Activated CD4-positive, alpha-beta T cell treated with anti-CD3 and anti-CD28 coated beads, Interleukin-2, amount 50 U/mL, for 1 hour (primary cell): Measurements from ENCODE around the gene POP7.

Source experiments
- DNase-seq: peaks from one replicate; pipeline ENCODE4 v3.0.0-alpha.2; 2020

Gene POP7

DNA sequence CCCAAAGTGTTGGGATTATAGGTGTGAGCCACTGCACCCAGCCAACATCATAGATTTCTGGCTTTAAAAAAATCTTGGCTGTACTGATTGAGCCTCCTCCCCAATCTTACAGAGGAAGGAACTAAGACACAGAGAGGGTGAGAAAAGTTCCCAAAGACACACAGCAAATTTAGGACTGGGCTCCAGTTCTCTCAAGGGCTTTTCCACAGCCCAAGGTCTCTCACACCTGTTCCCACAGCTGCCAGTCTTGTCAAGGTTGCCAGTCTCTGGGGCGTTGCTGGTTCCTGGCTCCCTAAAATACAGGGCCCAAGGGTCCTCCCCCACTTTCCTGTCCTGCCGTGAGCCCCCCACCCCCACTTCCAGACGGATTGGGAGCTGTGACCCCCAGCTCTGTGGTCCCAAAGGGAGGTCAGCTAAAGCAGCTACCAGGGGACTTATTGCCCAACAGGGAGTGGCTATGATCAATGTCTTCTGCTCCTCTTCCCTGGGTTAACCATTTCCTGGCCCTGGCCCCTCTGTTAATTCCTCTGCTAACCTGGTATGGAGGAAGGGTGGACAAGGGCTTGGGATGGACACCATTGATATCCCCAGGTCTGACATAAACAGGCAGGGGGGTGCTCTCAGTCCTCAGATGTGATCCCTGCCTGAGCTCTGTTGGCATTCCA, 24.3 kb downstream of the POP7 start:
- no peak for DNase-seq

- no peak for DNase-seq
Measured at GRCh38 chr7:100731937-100732636, 26.2 kb downstream of the POP7 start.

DNA sequence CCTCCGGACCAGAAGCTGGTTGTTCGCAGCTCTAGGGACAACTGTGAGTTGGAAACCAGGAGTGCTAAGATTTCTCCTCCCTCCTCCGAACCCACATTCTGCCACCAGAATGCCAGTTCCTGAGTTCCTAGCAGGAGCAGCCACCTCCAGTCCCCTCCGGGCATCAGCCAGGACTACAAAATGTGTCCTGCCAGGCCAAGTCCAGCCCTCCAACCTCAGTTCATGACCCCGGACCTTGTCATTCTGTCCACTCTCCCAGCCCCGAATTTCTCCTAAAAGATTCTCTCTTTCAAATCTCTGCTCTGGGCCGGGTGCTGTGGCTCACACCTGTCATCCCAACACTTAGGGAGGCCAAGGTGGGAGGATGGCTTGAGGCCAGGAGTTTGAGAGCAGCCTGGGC, 29.8 kb downstream of the POP7 start:
- no peak for DNase-seq

DNA sequence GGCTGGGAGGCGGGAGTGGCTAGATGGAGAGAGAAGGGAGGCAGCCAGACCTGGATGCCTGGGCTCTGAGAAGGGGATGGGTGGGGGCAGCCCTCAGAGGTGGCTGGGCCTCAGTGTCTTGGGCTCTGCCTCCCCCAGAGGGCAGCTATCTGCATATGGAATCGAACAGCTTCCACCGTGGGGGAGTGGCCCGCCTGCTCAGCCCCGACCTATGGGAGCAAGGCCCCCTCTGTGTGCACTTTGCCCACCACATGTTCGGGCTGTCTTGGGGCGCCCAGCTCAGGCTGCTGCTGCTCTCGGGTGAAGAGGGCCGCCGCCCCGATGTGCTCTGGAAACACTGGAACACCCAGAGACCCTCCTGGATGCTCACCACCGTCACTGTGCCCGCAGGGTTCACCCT, 30.8 kb downstream of the POP7 start:
- no peak for DNase-seq

- no peak for DNase-seq
Measured at GRCh38 chr7:100739934-100740333, 34.0 kb downstream of the POP7 start.

DNA sequence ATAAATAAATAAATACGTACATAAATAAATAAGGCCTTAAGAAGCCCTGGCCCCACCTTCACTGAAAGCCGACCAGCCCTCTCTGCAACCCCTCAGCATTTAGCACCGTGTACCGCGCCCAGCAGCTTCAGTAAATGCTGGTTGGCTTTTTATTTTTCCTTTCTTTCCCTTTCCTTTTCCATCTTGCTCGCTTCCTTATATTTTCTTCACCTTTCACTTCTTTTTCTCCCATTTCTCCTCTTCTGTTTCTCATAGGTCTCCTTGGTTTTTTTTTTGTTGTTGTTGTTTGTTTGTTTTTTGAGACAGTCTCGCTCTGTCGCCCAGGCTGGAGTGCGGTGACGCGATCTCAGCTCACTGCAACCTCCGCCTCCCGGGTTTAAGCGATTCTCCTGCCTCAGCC, 38.7 kb downstream of the POP7 start:
- no peak for DNase-seq

- DNase-seq: peak; percentile 4
Measured at GRCh38 chr7:100745184-100745583, 39.3 kb downstream of the POP7 start.

DNA sequence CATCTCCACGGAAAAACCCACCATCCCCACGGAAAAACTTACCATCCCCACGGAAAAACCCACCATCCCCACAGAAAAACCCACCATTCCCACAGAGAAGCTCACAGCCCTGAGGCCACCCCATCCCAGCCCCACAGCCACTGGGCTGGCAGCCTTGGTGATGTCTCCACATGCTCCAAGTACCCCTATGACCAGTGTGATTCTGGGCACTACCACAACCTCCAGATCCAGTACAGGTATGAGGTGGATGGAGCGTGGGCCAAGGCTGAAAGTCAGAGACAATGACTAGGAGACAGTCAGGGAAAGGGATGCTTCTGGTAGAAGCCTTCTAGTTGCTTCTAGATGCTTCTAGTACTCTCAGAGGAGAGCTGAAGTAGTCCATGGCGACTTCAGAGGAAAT, 47.1 kb downstream of the POP7 start:
- DNase-seq: no peak

DNA sequence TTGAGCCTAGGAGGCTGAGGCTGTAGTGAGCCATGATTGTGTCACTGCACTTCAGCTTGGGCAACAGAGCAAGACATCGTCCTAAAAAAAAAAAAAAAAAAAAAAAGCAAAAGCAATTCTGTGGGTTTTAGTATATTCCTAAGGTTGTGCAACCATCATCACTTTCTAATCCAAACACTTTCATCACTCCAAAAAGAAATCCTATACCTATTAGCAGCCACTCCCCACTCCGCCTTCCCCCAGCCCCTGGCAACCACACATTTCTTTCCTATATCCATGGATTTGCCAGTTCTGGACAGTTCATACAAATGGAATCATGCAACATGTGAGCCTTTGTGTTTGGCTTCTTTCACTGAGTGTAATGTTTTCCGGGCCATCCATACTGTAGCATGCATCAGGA, 47.8 kb downstream of the POP7 start:
- DNase-seq: no peak
